HL-60 (cell line): Measurements from ENCODE around the gene SEMA3D.

Source experiments
- POLR2AphosphoS5 ChIP-seq: IDR thresholded peaks from 2 replicates; pipeline ENCODE4 v1.6.1; 2012; ENCODE audit warnings: low read depth
- TF ChIP-seq, protein P1 (sequence below): IDR thresholded peaks from one replicate; pipeline ENCODE4 v1.5.1; 2011; ENCODE audit warnings: low read length, control low read depth, inconsistent platforms; ENCODE audit not compliant: insufficient read depth
- TF ChIP-seq, protein P2 (sequence below): IDR thresholded peaks from 2 replicates; pipeline ENCODE4 v1.6.1; 2012; ENCODE audit warnings: low read depth; ENCODE audit not compliant: insufficient replicate concordance

DNA sequence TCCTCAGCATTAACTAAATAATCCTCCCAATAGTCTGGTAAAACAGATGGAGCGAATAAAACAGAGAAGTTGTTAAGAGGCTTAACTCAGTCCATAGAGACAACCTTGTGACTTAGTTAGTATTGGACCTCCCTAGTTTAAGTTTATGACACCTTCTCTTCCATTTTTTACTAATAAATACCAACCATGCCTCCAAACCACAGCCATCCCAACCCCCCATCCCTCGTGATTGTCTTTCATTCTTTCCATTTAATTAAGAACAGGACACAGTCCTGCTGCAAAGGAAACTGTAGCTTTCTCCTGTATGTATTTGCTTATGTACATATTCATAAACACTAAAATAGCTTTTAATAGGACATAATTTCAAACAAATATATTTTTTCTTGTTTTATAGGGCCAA is 238.2 kb downstream of the SEMA3D start:
- TF ChIP-seq, protein P1, sequence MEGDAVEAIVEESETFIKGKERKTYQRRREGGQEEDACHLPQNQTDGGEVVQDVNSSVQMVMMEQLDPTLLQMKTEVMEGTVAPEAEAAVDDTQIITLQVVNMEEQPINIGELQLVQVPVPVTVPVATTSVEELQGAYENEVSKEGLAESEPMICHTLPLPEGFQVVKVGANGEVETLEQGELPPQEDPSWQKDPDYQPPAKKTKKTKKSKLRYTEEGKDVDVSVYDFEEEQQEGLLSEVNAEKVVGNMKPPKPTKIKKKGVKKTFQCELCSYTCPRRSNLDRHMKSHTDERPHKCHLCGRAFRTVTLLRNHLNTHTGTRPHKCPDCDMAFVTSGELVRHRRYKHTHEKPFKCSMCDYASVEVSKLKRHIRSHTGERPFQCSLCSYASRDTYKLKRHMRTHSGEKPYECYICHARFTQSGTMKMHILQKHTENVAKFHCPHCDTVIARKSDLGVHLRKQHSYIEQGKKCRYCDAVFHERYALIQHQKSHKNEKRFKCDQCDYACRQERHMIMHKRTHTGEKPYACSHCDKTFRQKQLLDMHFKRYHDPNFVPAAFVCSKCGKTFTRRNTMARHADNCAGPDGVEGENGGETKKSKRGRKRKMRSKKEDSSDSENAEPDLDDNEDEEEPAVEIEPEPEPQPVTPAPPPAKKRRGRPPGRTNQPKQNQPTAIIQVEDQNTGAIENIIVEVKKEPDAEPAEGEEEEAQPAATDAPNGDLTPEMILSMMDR, result no peak
- TF ChIP-seq POLR2AphosphoS5, result no peak
- TF ChIP-seq, protein P2, sequence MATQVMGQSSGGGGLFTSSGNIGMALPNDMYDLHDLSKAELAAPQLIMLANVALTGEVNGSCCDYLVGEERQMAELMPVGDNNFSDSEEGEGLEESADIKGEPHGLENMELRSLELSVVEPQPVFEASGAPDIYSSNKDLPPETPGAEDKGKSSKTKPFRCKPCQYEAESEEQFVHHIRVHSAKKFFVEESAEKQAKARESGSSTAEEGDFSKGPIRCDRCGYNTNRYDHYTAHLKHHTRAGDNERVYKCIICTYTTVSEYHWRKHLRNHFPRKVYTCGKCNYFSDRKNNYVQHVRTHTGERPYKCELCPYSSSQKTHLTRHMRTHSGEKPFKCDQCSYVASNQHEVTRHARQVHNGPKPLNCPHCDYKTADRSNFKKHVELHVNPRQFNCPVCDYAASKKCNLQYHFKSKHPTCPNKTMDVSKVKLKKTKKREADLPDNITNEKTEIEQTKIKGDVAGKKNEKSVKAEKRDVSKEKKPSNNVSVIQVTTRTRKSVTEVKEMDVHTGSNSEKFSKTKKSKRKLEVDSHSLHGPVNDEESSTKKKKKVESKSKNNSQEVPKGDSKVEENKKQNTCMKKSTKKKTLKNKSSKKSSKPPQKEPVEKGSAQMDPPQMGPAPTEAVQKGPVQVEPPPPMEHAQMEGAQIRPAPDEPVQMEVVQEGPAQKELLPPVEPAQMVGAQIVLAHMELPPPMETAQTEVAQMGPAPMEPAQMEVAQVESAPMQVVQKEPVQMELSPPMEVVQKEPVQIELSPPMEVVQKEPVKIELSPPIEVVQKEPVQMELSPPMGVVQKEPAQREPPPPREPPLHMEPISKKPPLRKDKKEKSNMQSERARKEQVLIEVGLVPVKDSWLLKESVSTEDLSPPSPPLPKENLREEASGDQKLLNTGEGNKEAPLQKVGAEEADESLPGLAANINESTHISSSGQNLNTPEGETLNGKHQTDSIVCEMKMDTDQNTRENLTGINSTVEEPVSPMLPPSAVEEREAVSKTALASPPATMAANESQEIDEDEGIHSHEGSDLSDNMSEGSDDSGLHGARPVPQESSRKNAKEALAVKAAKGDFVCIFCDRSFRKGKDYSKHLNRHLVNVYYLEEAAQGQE, result no peak
